Immature natural killer cell (primary cell): ENCODE results near the gene HLF. TPM values are rescaled to one million over a fixed set of nuclear protein-coding genes. Genes with fewer than 3 reads are reported as not detected.
A peak's percentile ranks its signal among the peaks of the same experiment; 100 is the strongest.

Experiments
- DNase-seq, 3 donors: peaks; one replicate each; pipeline ENCODE4 v3.0.0; 2022; ENCODE audit warnings: mixed read lengths in 1 of 3
- H3K27ac Mint-ChIP-seq, 6 donors: one replicate each; pipeline ENCODE4 v1.8.0; 2020; ENCODE audit warnings: mixed read lengths in 6 of 6, mild to moderate bottlenecking in 5 of 6, inconsistent platforms in 4 of 6, moderate library complexity in 3 of 6
- H3K27me3 Mint-ChIP-seq, 3 donors: one replicate each; pipeline ENCODE4 v1.8.0; 2020 to 2021; ENCODE audit warnings: low read depth in 3 of 3, mild to moderate bottlenecking in 3 of 3, mixed read lengths in 3 of 3, moderate library complexity in 3 of 3, inconsistent platforms in 1 of 3
- H3K36me3 Mint-ChIP-seq, 3 donors: one replicate each; pipeline ENCODE4 v1.8.0; 2020; ENCODE audit warnings: mixed read lengths in 3 of 3, inconsistent platforms in 2 of 3, mild to moderate bottlenecking in 2 of 3
- H3K4me1 Mint-ChIP-seq, 2 donors: one replicate each; pipeline ENCODE4 v1.8.0; 2020; ENCODE audit warnings: inconsistent platforms in 2 of 2, mild to moderate bottlenecking in 2 of 2, mixed read lengths in 2 of 2, moderate library complexity in 1 of 2
- H3K4me3 Mint-ChIP-seq, 5 donors: one replicate each; pipeline ENCODE4 v1.8.0; 2020; ENCODE audit warnings: mild to moderate bottlenecking in 5 of 5, mixed read lengths in 5 of 5, inconsistent platforms in 3 of 5, moderate library complexity in 3 of 5
- H3K9me3 Mint-ChIP-seq, 6 donors: one replicate each; pipeline ENCODE4 v1.8.0; 2020; ENCODE audit warnings: mild to moderate bottlenecking in 6 of 6, mixed read lengths in 6 of 6, inconsistent platforms in 4 of 6, moderate library complexity in 3 of 6
- polyA plus RNA-seq, 3 donors: library from polyadenylated mRNA; unstranded; fragments of 300-500 nt; fragmentation: Illumina TruSeq; gene quantifications; one replicate each; pipeline ENCODE4 v1.2.3, GENCODE V29; 2021

Gene HLF
- not detected for polyA plus RNA-seq

GRCh38 chr17:55264645-55265298 lies at the start of gene HLF:
HLF (plus strand) TSS chr17:55264960; CDS start chr17:55265485, 525 bp downstream.
- H3K4me1 Mint-ChIP-seq, result peaks cover 15 to 21% of the 10 kb centered on the region in 2 donors
- H3K36me3 Mint-ChIP-seq, result no peaks in the 10 kb centered on the region
- DNase-seq, result peak; percentile 64 to 76 (median 71)
- H3K9me3 Mint-ChIP-seq, result peaks cover 0 to 14% (median 2%) of the 10 kb centered on the region in 6 donors
- H3K27me3 Mint-ChIP-seq, result peaks cover 11 to 45% (median 22%) of the 10 kb centered on the region in 3 donors
- peak within 1 kb of the TSS in 3 of 6 donors; percentile 24 to 74 (median 41) for H3K27ac Mint-ChIP-seq
- peak within 1 kb of the TSS; percentile 68 to 86 (median 82) for H3K4me3 Mint-ChIP-seq

DNA sequence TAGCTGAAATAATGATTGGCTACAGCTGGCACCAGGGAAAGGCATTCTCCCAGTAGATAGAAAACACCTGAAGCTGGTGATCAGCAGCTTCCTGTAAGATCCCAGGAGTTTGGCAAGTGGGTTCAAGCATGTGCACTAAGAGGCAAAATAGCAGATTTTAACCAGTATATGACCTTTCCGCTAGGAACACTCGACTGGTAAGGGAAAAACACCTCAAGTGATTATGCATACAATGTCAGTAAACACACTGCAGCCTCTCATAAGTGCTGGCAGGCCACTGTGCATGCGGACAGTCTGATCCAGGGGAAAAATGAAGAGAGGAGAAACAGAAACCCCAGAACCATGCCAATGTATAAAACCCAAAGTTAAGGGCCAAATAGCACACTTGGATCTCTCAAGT lies 49.0 kb upstream of the HLF start:
- H3K4me1 Mint-ChIP-seq, result no peaks in the 10 kb centered on the region
- no peak for DNase-seq
- H3K4me3 Mint-ChIP-seq, result no peak overlapping the region
- no peak overlapping the region for H3K27ac Mint-ChIP-seq
- H3K27me3 Mint-ChIP-seq, result peaks cover 3 to 11% (median 9%) of the 10 kb centered on the region in 3 donors
- no peaks in the 10 kb centered on the region for H3K36me3 Mint-ChIP-seq
- peaks cover 0 to 4% (median 0%) of the 10 kb centered on the region in 6 donors for H3K9me3 Mint-ChIP-seq

DNA sequence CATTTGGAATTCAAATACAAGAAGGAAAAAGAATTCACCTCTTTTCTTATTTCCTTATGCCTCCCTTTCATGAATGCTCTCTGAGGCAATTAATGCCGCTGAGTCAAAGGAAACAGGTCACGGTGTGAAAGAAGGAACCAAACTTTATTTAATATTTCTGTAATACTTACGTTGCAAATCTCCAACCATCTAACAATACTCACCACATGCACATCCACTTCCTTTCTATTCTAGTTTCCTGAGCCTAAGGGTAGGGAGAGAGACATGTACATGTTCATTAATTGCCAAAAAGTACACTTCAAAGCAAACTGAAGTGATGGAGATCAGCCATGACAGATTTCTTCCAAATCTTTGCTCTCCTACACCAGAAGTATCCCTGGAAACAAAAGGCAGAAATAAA lies 47.9 kb upstream of the HLF start:
- DNase-seq, result no peak
- no peak overlapping the region for H3K27ac Mint-ChIP-seq
- H3K27me3 Mint-ChIP-seq, result peaks cover 6 to 13% (median 9%) of the 10 kb centered on the region in 3 donors
- no peak overlapping the region for H3K4me3 Mint-ChIP-seq
- no peaks in the 10 kb centered on the region for H3K4me1 Mint-ChIP-seq
- H3K9me3 Mint-ChIP-seq, result peaks cover 0 to 4% (median 0%) of the 10 kb centered on the region in 6 donors
- no peaks in the 10 kb centered on the region for H3K36me3 Mint-ChIP-seq

DNA sequence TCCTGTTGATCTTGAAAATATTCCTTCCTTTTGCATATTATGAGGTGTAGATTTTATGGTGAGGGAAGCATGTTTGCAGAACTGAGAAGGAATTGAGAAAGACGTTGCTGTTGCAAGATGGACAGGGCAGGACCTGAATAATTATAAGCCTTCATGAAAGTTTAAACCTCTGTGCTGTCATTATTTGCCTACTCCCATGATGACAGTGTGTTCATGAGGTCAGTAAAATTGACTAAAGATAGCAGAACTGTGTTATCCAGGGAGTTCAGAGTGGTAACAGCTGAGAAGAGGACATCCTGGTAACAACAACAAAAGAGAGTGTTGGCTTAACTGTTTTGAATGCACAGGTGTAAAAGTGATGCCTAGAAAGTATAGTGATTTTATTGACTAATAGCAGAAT lies 45.3 kb upstream of the HLF start:
- H3K4me3 Mint-ChIP-seq, result no peak overlapping the region
- H3K27ac Mint-ChIP-seq, result no peak overlapping the region
- no peak for DNase-seq
- no peaks in the 10 kb centered on the region for H3K4me1 Mint-ChIP-seq
- no peaks in the 10 kb centered on the region for H3K36me3 Mint-ChIP-seq
- H3K27me3 Mint-ChIP-seq, result peaks cover 6 to 16% (median 9%) of the 10 kb centered on the region in 3 donors
- H3K9me3 Mint-ChIP-seq, result peaks cover 0 to 4% (median 0%) of the 10 kb centered on the region in 6 donors

- no peak overlapping the region for H3K4me3 Mint-ChIP-seq
- no peaks in the 10 kb centered on the region for H3K4me1 Mint-ChIP-seq
- H3K27ac Mint-ChIP-seq, result no peak overlapping the region
- H3K9me3 Mint-ChIP-seq, result peaks cover 0 to 4% (median 0%) of the 10 kb centered on the region in 6 donors
- H3K36me3 Mint-ChIP-seq, result no peaks in the 10 kb centered on the region
- no peak for DNase-seq
- H3K27me3 Mint-ChIP-seq, result peaks cover 6 to 16% (median 9%) of the 10 kb centered on the region in 3 donors
Measured at GRCh38 chr17:55219934-55220333, 44.8 kb upstream of the HLF start.

DNA sequence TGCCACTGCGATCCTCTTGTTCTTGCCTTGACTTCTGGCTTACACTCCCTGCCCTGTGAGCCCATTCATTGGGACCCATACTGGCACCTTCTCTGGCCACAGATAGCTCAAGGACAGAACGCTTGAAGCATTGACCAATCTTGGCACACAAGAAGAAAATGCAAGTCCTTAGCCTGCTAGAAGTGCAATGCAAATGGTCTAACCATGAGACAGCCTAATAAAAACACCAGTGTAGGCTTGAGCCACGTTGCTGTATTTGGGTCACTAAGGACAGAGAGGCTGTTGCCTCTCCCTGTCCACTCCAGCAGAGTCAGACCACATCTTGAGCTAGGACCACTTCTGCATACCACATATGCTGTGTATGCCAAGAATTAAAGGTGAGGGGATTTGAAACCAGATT lies 41.2 kb upstream of the HLF start:
- no peaks in the 10 kb centered on the region for H3K36me3 Mint-ChIP-seq
- no peaks in the 10 kb centered on the region for H3K4me1 Mint-ChIP-seq
- H3K9me3 Mint-ChIP-seq, result peaks cover 0 to 2% (median 0%) of the 10 kb centered on the region in 6 donors
- H3K4me3 Mint-ChIP-seq, result no peak overlapping the region
- no peak for DNase-seq
- peaks cover 4 to 13% (median 7%) of the 10 kb centered on the region in 3 donors for H3K27me3 Mint-ChIP-seq
- no peak overlapping the region for H3K27ac Mint-ChIP-seq

DNA sequence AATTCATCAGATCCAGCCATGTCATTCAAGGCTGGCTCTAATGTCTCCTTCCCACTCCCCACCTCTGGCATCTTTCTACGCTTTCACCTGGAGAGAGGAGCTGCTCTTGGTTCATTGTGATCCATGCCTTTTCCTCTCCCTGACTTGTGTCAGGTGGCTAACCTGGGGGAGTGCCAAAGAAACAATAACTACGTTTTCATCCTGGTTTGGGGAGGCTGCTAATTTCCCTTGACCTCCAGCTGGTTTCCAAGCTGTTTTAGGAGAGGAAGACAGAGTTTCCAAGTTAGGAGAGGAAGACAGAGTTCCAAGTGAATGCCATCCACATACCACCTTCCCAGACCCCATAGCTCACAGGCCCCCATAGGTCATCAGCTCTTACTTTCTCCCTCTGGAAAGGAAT lies 40.0 kb upstream of the HLF start:
- Mint-ChIP-seq H3K9me3 (no peaks in the 10 kb centered on the region), H3K4me1 (no peaks in the 10 kb centered on the region), H3K27me3 (peaks cover 4 to 13% (median 6%) of the 10 kb centered on the region in 3 donors), H3K27ac (no peak overlapping the region), H3K36me3 (no peaks in the 10 kb centered on the region), H3K4me3 (no peak overlapping the region)
- DNase-seq, result no peak

DNA sequence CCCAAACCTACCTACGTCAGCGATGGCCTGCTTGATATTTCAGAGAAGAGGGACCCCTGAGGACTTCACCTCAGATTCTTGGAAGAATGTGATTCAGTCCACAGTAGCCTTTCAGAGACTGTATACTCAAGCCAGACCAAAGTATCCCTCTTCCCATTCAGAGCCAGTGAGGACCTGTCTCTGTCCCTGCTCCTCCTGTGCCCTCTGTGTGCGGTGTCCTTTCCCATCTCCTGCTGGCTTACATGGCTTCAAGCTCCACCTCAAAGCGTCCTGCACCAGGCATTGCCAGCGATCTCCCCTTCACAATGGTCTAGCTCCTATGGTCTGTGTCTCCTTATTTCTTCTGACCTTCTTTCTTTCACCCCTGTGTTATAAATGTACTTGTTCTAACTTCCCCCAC lies 39.5 kb upstream of the HLF start:
- no peak for DNase-seq
- no peak overlapping the region for H3K27ac Mint-ChIP-seq
- H3K4me1 Mint-ChIP-seq, result no peaks in the 10 kb centered on the region
- no peak overlapping the region for H3K4me3 Mint-ChIP-seq
- no peaks in the 10 kb centered on the region for H3K9me3 Mint-ChIP-seq
- no peaks in the 10 kb centered on the region for H3K36me3 Mint-ChIP-seq
- peaks cover 4 to 12% (median 5%) of the 10 kb centered on the region in 3 donors for H3K27me3 Mint-ChIP-seq

- Mint-ChIP-seq H3K27ac (no peak overlapping the region), H3K36me3 (no peaks in the 10 kb centered on the region), H3K4me3 (no peak overlapping the region), H3K9me3 (no peaks in the 10 kb centered on the region), H3K27me3 (peaks cover 0 to 7% (median 7%) of the 10 kb centered on the region in 3 donors), H3K4me1 (no peaks in the 10 kb centered on the region)
- no peak for DNase-seq
Measured at GRCh38 chr17:55228683-55229192, 36.0 kb upstream of the HLF start.

GRCh38 chr17:55229276-55229675 lies 35.5 kb upstream of the HLF start:
- Mint-ChIP-seq H3K27me3 (peaks cover 0 to 7% (median 7%) of the 10 kb centered on the region in 3 donors), H3K4me3 (no peak overlapping the region), H3K27ac (no peak overlapping the region)

GRCh38 chr17:55230716-55231115 lies 34.0 kb upstream of the HLF start:
- Mint-ChIP-seq H3K36me3 (no peaks in the 10 kb centered on the region), H3K27ac (no peak overlapping the region)
- no peak for DNase-seq

More at GRCh38 chr17:55229276-55229675, 35.5 kb upstream of the HLF start:
- Mint-ChIP-seq H3K36me3 (no peaks in the 10 kb centered on the region), H3K9me3 (no peaks in the 10 kb centered on the region), H3K4me1 (no peaks in the 10 kb centered on the region)
- DNase-seq, result no peak

DNA sequence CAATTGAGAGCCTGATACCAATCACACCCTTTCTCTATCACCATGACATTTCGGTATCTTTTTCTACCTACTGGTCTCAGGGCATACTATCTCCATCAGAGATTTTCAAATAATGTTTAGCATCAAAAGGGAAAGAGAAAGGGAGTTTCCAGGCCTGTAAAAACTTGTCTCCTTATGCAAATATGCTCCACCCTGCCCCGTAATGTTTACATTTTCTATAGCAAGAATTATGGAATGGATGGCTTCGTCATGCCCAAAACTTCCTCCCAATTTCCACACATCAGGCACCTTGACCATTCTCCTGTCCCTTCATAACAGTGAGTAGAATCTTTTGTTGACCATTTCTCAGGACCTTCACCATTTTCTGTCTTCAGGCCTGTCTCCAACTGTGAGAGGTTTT lies 30.9 kb upstream of the HLF start:
- DNase-seq, result no peak
- peaks cover 17 to 18% of the 10 kb centered on the region in 2 donors for H3K4me1 Mint-ChIP-seq
- H3K27me3 Mint-ChIP-seq, result peaks cover 0 to 5% (median 5%) of the 10 kb centered on the region in 3 donors
- no peak overlapping the region for H3K27ac Mint-ChIP-seq
- no peaks in the 10 kb centered on the region for H3K9me3 Mint-ChIP-seq
- no peak overlapping the region for H3K4me3 Mint-ChIP-seq
- H3K36me3 Mint-ChIP-seq, result no peaks in the 10 kb centered on the region

More at GRCh38 chr17:55230716-55231115, 34.0 kb upstream of the HLF start:
- H3K4me3 Mint-ChIP-seq, result no peak overlapping the region
- peaks cover 0 to 7% (median 6%) of the 10 kb centered on the region in 3 donors for H3K27me3 Mint-ChIP-seq
- H3K9me3 Mint-ChIP-seq, result no peaks in the 10 kb centered on the region
- H3K4me1 Mint-ChIP-seq, result no peaks in the 10 kb centered on the region

- peak overlapping the region in 2 of 6 donors; percentile 9 to 47 for H3K27ac Mint-ChIP-seq
- peak overlapping the region in 1 of 5 donors; percentile 38 for H3K4me3 Mint-ChIP-seq
- no peaks in the 10 kb centered on the region for H3K36me3 Mint-ChIP-seq
- peaks cover 21 to 22% of the 10 kb centered on the region in 2 donors for H3K4me1 Mint-ChIP-seq
- DNase-seq, result no peak
- peaks cover 0 to 11% (median 6%) of the 10 kb centered on the region in 3 donors for H3K27me3 Mint-ChIP-seq
- H3K9me3 Mint-ChIP-seq, result no peaks in the 10 kb centered on the region
Measured at GRCh38 chr17:55236316-55236715, 28.4 kb upstream of the HLF start.

DNA sequence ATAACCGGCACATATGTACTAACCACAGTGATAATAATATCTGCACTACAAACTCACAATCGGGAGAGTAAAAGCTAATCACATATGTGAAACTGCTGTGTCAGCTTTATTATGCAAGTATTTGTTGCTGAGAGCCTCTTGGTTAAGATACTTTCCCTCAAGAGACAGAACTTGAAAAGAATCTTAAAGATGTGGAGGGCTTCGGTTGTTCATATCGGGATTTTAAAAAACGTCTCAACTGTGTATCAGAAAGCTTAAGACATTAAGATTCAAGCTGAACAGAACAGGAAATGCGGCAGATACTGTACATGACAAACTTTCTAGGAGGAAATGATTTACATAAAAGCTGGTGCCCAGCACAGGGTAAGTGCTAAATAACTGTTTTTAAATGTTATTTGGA lies 27.5 kb upstream of the HLF start:
- H3K27ac Mint-ChIP-seq, result peak overlapping the region; percentile 32 to 90 (median 58)
- DNase-seq, result peak in 2 of 3 donors; percentile 6 to 8
- H3K36me3 Mint-ChIP-seq, result no peaks in the 10 kb centered on the region
- H3K4me1 Mint-ChIP-seq, result peaks cover 21 to 22% of the 10 kb centered on the region in 2 donors
- H3K4me3 Mint-ChIP-seq, result peak overlapping the region; percentile 36 to 95 (median 77)
- H3K27me3 Mint-ChIP-seq, result peaks cover 4 to 12% (median 7%) of the 10 kb centered on the region in 3 donors
- no peaks in the 10 kb centered on the region for H3K9me3 Mint-ChIP-seq
